K562 (cell line): ENCODE results near the gene PRCP. TPM values are rescaled to one million over a fixed set of nuclear protein-coding genes. Genes with fewer than 3 reads are reported as not detected.
A peak's percentile ranks its signal among the peaks of the same experiment; 100 is the strongest.

Source experiments
- GABPA ChIP-seq: fragments of 200-800 bp; sonication (Bioruptor generic); conservative IDR thresholded peaks from 2 replicates; pipeline ENCODE4 v1.6.1; 2016; ENCODE audit warnings: low read depth, missing genetic modification characterization, missing compliant biosample characterization
- GTF2A2 ChIP-seq: IDR thresholded peaks from 2 replicates; pipeline ENCODE4 v1.6.1; 2016; ENCODE audit warnings: mild to moderate bottlenecking, missing genetic modification characterization, missing compliant biosample characterization
- NFIC ChIP-seq: fragments of 450-650 bp; IDR thresholded peaks from 2 replicates; pipeline ENCODE4 v1.6.1; 2017; ENCODE audit warnings: mild to moderate bottlenecking, inconsistent platforms
- NR2F6 ChIP-seq: fragments of 450-650 bp; formaldehyde crosslinking; IDR thresholded peaks from 2 replicates; pipeline ENCODE4 v1.4.0; 2020; ENCODE audit warnings: mild to moderate bottlenecking
- SAP30 ChIP-seq: fragments of 200-600 bp; sonication (generic); IDR thresholded peaks from 2 replicates; pipeline ENCODE4 v1.6.1; 2012; ENCODE audit warnings: borderline replicate concordance, low read depth, mild to moderate bottlenecking, moderate library complexity, low read length, control low read depth, inconsistent platforms; ENCODE audit not compliant: insufficient read depth, poor library complexity, severe bottlenecking
- SMARCE1 ChIP-seq: fragments of 450-650 bp; IDR thresholded peaks from 2 replicates; pipeline ENCODE4 v1.7.1; 2016; ENCODE audit warnings: mild to moderate bottlenecking
- ZNF830 ChIP-seq: fragments of 250-450 bp; sonication (Bioruptor Pico); IDR thresholded peaks from 2 replicates; pipeline ENCODE4 v1.5.0; 2021; ENCODE audit warnings: mild to moderate bottlenecking
- polyA plus RNA-seq, 8 experiments: library from polyadenylated mRNA; depleted of rRNA in 4 of 8; stranded (reverse) in 5 of 8; unstranded in 3 of 8; fragments of >200 nt; fragmentation: Nextera tagmentation in 2 of 8; fragmentation: Illumina TruSeq in 1 of 8; extraction: Ambion mirVana in 2 of 8; extraction: Trizol in 1 of 8; gene quantifications; 2 replicates each; pipeline versions ENCODE4 v1.2.1 to v1.2.3, GENCODE V29; 2011 to 2014; ENCODE audit warnings: inconsistent platforms in 1 of 8, missing spikeins in 1 of 8
- total RNA-seq, 7 experiments: library from RNA; depleted of rRNA in 6 of 7; stranded (reverse); fragments of >200 nt in 6 of 7; fragmentation: Illumina TruSeq in 2 of 7; extraction: Trizol in 2 of 7; gene quantifications; 2 replicates each; pipeline versions ENCODE4 v1.2.1 to v1.2.3, GENCODE V29; 2011 to 2021; ENCODE audit warnings: low replicate concordance in 1 of 7
- TF ChIP-seq, protein P1 (sequence below): fragments of 450-650 bp; IDR thresholded peaks from 2 replicates; pipeline ENCODE4 v1.6.1; 2018; ENCODE audit not compliant: partially characterized antibody
- TF ChIP-seq, protein P2 (sequence below), 2 experiments: fragments of 450-650 bp; conservative IDR thresholded peaks; 2 replicates each; pipeline ENCODE4 v1.6.1; 2017; ENCODE audit warnings: mild to moderate bottlenecking in 2 of 2, moderate library complexity in 2 of 2

PRCP gene
- total and polyA plus RNA-seq, 9 of the 15 experiments (the other 6 are each of a cell fraction or from before 2014, with no cell fraction given) = 9.5 to 43.1 (median 23.2) TPM

DNA sequence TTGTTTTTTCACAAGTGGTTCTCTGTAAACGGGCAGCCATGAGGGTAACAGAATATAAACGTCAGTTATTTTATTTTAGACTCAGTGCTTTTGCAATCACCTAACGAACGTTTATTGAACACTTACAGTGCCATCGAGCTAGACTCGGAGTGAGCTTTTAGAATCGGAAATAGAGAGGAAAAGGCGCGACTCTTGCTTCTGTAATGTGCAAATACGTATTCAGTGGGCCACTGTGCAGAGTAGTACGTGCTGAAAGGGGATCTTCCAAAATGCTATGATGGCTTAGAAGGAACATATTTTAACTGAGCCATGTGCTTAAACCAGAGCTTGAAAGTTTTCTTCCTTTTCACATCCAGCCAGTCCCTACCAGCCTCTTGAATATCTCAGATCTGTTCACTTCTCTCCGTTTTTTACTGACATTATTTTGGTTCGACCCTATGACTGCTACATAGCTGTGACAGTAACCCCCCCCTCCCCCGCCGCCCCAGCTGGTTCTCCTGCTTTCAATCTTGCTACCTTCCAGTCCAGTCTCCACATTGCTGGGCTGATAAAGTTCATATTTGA is 1.8 kb upstream of the PRCP start (continued):
- TF ChIP-seq, protein P1, sequence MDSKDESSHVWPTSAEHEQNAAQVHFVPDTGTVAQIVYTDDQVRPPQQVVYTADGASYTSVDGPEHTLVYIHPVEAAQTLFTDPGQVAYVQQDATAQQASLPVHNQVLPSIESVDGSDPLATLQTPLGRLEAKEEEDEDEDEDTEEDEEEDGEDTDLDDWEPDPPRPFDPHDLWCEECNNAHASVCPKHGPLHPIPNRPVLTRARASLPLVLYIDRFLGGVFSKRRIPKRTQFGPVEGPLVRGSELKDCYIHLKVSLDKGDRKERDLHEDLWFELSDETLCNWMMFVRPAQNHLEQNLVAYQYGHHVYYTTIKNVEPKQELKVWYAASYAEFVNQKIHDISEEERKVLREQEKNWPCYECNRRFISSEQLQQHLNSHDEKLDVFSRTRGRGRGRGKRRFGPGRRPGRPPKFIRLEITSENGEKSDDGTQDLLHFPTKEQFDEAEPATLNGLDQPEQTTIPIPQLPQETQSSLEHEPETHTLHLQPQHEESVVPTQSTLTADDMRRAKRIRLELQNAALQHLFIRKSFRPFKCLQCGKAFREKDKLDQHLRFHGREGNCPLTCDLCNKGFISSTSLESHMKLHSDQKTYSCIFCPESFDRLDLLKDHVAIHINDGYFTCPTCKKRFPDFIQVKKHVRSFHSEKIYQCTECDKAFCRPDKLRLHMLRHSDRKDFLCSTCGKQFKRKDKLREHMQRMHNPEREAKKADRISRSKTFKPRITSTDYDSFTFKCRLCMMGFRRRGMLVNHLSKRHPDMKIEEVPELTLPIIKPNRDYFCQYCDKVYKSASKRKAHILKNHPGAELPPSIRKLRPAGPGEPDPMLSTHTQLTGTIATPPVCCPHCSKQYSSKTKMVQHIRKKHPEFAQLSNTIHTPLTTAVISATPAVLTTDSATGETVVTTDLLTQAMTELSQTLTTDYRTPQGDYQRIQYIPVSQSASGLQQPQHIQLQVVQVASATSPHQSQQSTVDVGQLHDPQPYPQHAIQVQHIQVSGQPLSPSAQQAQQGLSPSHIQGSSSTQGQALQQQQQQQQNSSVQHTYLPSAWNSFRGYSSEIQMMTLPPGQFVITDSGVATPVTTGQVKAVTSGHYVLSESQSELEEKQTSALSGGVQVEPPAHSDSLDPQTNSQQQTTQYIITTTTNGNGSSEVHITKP = peak; percentile 93
- no peak for TF ChIP-seq SMARCE1
- no peak for TF ChIP-seq ZNF830 (CRISPR knock-in tag)
- TF ChIP-seq GTF2A2 (tag) = no peak
- no peak for TF ChIP-seq NR2F6
- peak; percentile 5 for TF ChIP-seq SAP30
- TF ChIP-seq, protein P2, sequence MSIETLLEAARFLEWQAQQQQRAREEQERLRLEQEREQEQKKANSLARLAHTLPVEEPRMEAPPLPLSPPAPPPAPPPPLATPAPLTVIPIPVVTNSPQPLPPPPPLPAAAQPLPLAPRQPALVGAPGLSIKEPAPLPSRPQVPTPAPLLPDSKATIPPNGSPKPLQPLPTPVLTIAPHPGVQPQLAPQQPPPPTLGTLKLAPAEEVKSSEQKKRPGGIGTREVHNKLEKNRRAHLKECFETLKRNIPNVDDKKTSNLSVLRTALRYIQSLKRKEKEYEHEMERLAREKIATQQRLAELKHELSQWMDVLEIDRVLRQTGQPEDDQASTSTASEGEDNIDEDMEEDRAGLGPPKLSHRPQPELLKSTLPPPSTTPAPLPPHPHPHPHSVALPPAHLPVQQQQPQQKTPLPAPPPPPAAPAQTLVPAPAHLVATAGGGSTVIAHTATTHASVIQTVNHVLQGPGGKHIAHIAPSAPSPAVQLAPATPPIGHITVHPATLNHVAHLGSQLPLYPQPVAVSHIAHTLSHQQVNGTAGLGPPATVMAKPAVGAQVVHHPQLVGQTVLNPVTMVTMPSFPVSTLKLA (conservative IDR thresholded peaks at IDR 0.05) = peak; percentile 10 to 39; a peak in 1 of 4 replicates
- TF ChIP-seq NFIC = no peak
- peak; percentile 79 for TF ChIP-seq GABPA (tag)
